ENCODE data around the gene CAMK1D. TPM values are rescaled to one million over a fixed set of nuclear protein-coding genes. Genes with fewer than 3 reads are reported as not detected.

CAMK1D gene
- total and polyA plus RNA-seq, 10 of the 15 experiments (the other 5 are each of a cell fraction or from before 2014, with no cell fraction given) = 2.1 to 35.5 (median 14.7) TPM

GRCh38 chr10:12479924-12480323, 130.6 kb downstream of the CAMK1D start (continued):
- TF ChIP-seq BHLHE40 (IDR thresholded peaks at IDR 0.05; ENCODE audit: borderline replicate concordance in 1 of 2, low read depth in 2 of 2, low read length in 1 of 2) = no peak
- TF ChIP-seq EZH2 (IDR thresholded peaks at IDR 0.05; ENCODE audit: borderline replicate concordance, control insufficient read depth, low read depth, low read length) = no peak
- TF ChIP-seq, protein P1, sequence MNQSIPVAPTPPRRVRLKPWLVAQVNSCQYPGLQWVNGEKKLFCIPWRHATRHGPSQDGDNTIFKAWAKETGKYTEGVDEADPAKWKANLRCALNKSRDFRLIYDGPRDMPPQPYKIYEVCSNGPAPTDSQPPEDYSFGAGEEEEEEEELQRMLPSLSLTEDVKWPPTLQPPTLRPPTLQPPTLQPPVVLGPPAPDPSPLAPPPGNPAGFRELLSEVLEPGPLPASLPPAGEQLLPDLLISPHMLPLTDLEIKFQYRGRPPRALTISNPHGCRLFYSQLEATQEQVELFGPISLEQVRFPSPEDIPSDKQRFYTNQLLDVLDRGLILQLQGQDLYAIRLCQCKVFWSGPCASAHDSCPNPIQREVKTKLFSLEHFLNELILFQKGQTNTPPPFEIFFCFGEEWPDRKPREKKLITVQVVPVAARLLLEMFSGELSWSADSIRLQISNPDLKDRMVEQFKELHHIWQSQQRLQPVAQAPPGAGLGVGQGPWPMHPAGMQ (IDR thresholded peaks at IDR 0.05; ENCODE audit: borderline replicate concordance) = no peak
- no peak for TF ChIP-seq NR2C2 (IDR thresholded peaks at IDR 0.05; ENCODE audit: borderline replicate concordance, control insufficient read depth, insufficient read length, low read depth)
- no peak for TF ChIP-seq CUX1 (IDR thresholded peaks at IDR 0.05; ENCODE audit: insufficient replicate concordance, low read depth, low read length)

Data from GM12878 (cell line).